GM10847 (cell line): Measurements from ENCODE around the gene ST6GALNAC5.

Experiments
- POLR2A ChIP-seq: IDR thresholded peaks from 2 replicates; pipeline ENCODE4 v1.6.1; 2011; ENCODE audit not compliant: insufficient read length; ENCODE audit errors: extremely low read depth

The ST6GALNAC5 gene

GRCh38 chr1:76949503-76949902 is 82.2 kb downstream of the ST6GALNAC5 start:
- no peak for TF ChIP-seq POLR2A

GRCh38 chr1:76950306-76950705 is 83.0 kb downstream of the ST6GALNAC5 start:
- no peak for TF ChIP-seq POLR2A

- no peak for TF ChIP-seq POLR2A
Observed at GRCh38 chr1:76951153-76951552, 83.9 kb downstream of the ST6GALNAC5 start.

GRCh38 chr1:76955652-76956051 is 88.4 kb downstream of the ST6GALNAC5 start:
- TF ChIP-seq POLR2A: no peak

- no peak for TF ChIP-seq POLR2A
Observed at GRCh38 chr1:76957961-76958360, 90.7 kb downstream of the ST6GALNAC5 start.

- TF ChIP-seq POLR2A: no peak
Observed at GRCh38 chr1:76958828-76959227, 91.5 kb downstream of the ST6GALNAC5 start.

GRCh38 chr1:76959556-76959955 is 92.3 kb downstream of the ST6GALNAC5 start:
- TF ChIP-seq POLR2A: no peak

- TF ChIP-seq POLR2A: no peak
Observed at GRCh38 chr1:76961181-76961819, 94.0 kb downstream of the ST6GALNAC5 start.

- TF ChIP-seq POLR2A: no peak
Observed at GRCh38 chr1:76961820-76962207, 94.5 kb downstream of the ST6GALNAC5 start.

- no peak for TF ChIP-seq POLR2A
Observed at GRCh38 chr1:76989976-76990375, 122.7 kb downstream of the ST6GALNAC5 start.

GRCh38 chr1:76993036-76993435 is 125.8 kb downstream of the ST6GALNAC5 start:
- no peak for TF ChIP-seq POLR2A

- TF ChIP-seq POLR2A: no peak
Observed at GRCh38 chr1:76998582-76999223, 131.4 kb downstream of the ST6GALNAC5 start.

- no peak for TF ChIP-seq POLR2A
Observed at GRCh38 chr1:77007675-77008074, 140.4 kb downstream of the ST6GALNAC5 start.

GRCh38 chr1:77010937-77011336 is 143.7 kb downstream of the ST6GALNAC5 start:
- TF ChIP-seq POLR2A: no peak

- TF ChIP-seq POLR2A: no peak
Observed at GRCh38 chr1:77012066-77012465, 144.8 kb downstream of the ST6GALNAC5 start.

- no peak for TF ChIP-seq POLR2A
Observed at GRCh38 chr1:77014073-77014788, 147.0 kb downstream of the ST6GALNAC5 start.
